ENCODE results near the gene USP36. TPM values are rescaled to one million over a fixed set of nuclear protein-coding genes. Genes with fewer than 3 reads are reported as not detected.

USP36 gene
- total and polyA plus RNA-seq, 5 donors = 16.2 to 42.9 (median 26.6) TPM

- no peak overlapping the region for H3K4me3 ChIP-seq (ENCODE audit: low read length)
- DNase-seq (peak in 1 of 3 donors; percentile 79), ATAC-seq (peak in 1 of 2 donors; percentile 54)
- no peaks in the 10 kb centered on the region for H3K27me3 ChIP-seq (ENCODE audit: control insufficient read depth, insufficient read depth)
- intact Hi-C loops (cut with DNase I) = no loop called here
- WGBS = 35% methylated on average over 8 of the region's 8 CpGs
- peak overlapping the region; percentile 30 for H3K27ac ChIP-seq (ENCODE audit: low read length)
- H3K4me1 ChIP-seq (ENCODE audit: control insufficient read depth, insufficient read depth, low read length) = peaks cover 7% of the 10 kb centered on the region
- H3K9me3 ChIP-seq (ENCODE audit: control insufficient read depth, low read length) = no peaks in the 10 kb centered on the region
Measured at GRCh38 chr17:78812855-78813254, 27.8 kb downstream of the USP36 start.

- Histone ChIP-seq H3K27ac (ENCODE audit: low read length) (no peak overlapping the region), H3K9me3 (ENCODE audit: control insufficient read depth, low read length) (no peaks in the 10 kb centered on the region), H3K4me3 (ENCODE audit: low read length) (no peak overlapping the region), H3K27me3 (ENCODE audit: control insufficient read depth, insufficient read depth) (no peaks in the 10 kb centered on the region), H3K4me1 (ENCODE audit: control insufficient read depth, insufficient read depth, low read length) (peaks cover 4% of the 10 kb centered on the region)
- DNase-seq = no peak
- 86% methylated on average over 4 of the region's 4 CpGs for WGBS
- intact Hi-C loops (cut with DNase I) = no loop called here
- ATAC-seq = no peak
Measured at GRCh38 chr17:78808163-78808562, 32.5 kb downstream of the USP36 start.

GRCh38 chr17:78806451-78806850, 34.2 kb downstream of the USP36 start:
- peak in 1 of 3 donors; percentile 42 for DNase-seq
- no peak overlapping the region for H3K27ac ChIP-seq (ENCODE audit: low read length)
- no peaks in the 10 kb centered on the region for H3K4me1 ChIP-seq (ENCODE audit: control insufficient read depth, insufficient read depth, low read length)
- no peaks in the 10 kb centered on the region for H3K9me3 ChIP-seq (ENCODE audit: control insufficient read depth, low read length)
- WGBS = 77% methylated on average over 9 of the region's 9 CpGs
- H3K27me3 ChIP-seq (ENCODE audit: control insufficient read depth, insufficient read depth) = no peaks in the 10 kb centered on the region
- no peak overlapping the region for H3K4me3 ChIP-seq (ENCODE audit: low read length)
- intact Hi-C loops (cut with DNase I) = no loop called here
- no peak for ATAC-seq

DNA sequence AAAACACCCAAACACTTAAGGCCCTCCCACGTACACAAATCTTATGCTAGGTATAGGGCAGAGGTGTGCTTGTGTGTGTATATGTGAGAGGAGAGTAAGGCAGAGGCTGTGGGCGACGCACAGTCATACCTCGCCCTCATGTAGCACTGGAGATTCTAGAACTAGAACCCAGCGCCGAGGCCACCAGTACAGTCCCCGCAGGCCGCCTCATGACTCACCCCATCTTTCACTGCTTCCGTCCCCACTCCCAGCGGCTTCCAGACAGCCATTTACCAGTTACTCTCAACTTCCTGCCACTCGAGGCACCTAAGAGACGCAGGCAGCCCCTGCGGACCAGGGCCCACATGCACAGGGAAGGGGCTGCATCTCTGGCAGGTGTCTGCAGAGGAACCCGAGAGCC, 35.3 kb downstream of the USP36 start:
- Histone ChIP-seq H3K4me1 (ENCODE audit: control insufficient read depth, insufficient read depth, low read length) (no peaks in the 10 kb centered on the region), H3K4me3 (ENCODE audit: low read length) (no peak overlapping the region), H3K9me3 (ENCODE audit: control insufficient read depth, low read length) (no peaks in the 10 kb centered on the region), H3K27ac (ENCODE audit: low read length) (no peak overlapping the region), H3K27me3 (ENCODE audit: control insufficient read depth, insufficient read depth) (no peaks in the 10 kb centered on the region)
- ATAC-seq (peak; percentile 10 to 30), DNase-seq (no peak)
- intact Hi-C loops (cut with DNase I) = no loop called here
- WGBS = 91% methylated on average over 14 of the region's 14 CpGs

- peak; percentile 38 to 84 for ATAC-seq
- intact Hi-C loops (cut with DNase I) = no loop called here
- Histone ChIP-seq H3K4me1 (ENCODE audit: control insufficient read depth, insufficient read depth, low read length) (no peaks in the 10 kb centered on the region), H3K27me3 (ENCODE audit: control insufficient read depth, insufficient read depth) (no peaks in the 10 kb centered on the region), H3K9me3 (ENCODE audit: control insufficient read depth, low read length) (no peaks in the 10 kb centered on the region), H3K4me3 (ENCODE audit: low read length) (no peak overlapping the region), H3K27ac (ENCODE audit: low read length) (no peak overlapping the region)
- no peak for DNase-seq
- WGBS = 63% methylated on average over 11 of the region's 11 CpGs
Measured at GRCh38 chr17:78804777-78805176, 35.8 kb downstream of the USP36 start.

DNA sequence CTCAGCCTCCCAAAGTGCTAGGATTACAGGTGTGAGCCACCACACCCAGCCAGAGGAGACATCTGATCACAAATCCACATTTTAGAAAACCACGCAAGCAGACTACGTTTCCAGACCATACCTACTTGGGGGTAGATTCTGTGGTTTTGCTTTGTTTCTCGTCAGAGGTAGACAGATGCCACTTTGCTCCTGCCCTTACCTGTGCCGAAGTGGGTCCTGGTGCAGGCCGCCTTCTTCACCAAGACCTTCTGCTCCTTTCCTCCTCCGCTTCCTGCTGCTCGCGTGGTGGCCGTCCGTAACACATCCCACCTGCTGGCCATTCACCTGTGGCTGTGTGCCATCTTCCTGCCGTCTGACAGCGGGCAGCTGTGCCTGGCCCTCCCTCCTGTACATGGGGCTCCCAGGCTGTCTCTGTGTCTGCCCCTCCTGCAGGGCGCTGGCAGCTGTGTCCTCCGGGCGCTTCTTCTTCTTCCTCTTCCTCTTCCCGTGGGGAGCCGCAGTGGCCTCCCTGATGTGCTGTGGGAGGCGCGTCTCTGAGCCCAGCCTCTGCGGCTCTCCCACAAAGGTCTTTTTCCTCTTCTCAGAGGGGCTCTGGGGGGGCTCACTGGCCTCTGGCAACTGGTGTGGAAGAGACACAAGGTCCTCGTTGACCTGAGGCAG, 37.3 kb downstream of the USP36 start:
- no peak for DNase-seq
- intact Hi-C loops (cut with DNase I) = no loop called here
- no peak overlapping the region for H3K27ac ChIP-seq (ENCODE audit: low read length)
- no peaks in the 10 kb centered on the region for H3K4me1 ChIP-seq (ENCODE audit: control insufficient read depth, insufficient read depth, low read length)
- ATAC-seq = peak in 1 of 2 donors; percentile 22
- H3K4me3 ChIP-seq (ENCODE audit: low read length) = no peak overlapping the region
- H3K27me3 ChIP-seq (ENCODE audit: control insufficient read depth, insufficient read depth) = no peaks in the 10 kb centered on the region
- 74% methylated on average over 21 of the region's 21 CpGs for WGBS
- H3K9me3 ChIP-seq (ENCODE audit: control insufficient read depth, low read length) = no peaks in the 10 kb centered on the region

DNA sequence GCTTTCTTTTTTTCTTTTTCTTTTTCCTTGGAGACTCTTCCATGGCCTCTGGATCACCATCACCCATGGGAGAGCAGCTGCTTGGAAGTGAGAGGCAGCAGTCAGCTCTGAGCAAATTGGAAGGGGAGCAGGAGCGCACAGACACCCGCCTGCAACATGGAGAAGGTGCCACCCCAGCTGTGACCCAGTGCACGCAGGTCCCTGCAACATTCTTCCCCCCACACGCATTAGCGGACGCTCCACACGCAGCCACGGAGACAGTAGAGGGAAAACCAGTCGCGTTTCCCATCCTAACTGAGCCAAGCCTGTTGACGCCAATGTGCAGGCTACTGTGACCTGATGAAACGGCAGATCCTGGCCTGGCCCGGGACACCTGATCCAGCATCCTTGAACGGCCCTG, 38.2 kb downstream of the USP36 start:
- WGBS = 95% methylated on average over 14 of the region's 14 CpGs
- intact Hi-C loops (cut with DNase I) = no loop called here
- no peak overlapping the region for H3K27ac ChIP-seq (ENCODE audit: low read length)
- no peaks in the 10 kb centered on the region for H3K4me1 ChIP-seq (ENCODE audit: control insufficient read depth, insufficient read depth, low read length)
- DNase-seq = no peak
- no peak for ATAC-seq
- no peaks in the 10 kb centered on the region for H3K9me3 ChIP-seq (ENCODE audit: control insufficient read depth, low read length)
- H3K4me3 ChIP-seq (ENCODE audit: low read length) = no peak overlapping the region
- no peaks in the 10 kb centered on the region for H3K27me3 ChIP-seq (ENCODE audit: control insufficient read depth, insufficient read depth)

DNA sequence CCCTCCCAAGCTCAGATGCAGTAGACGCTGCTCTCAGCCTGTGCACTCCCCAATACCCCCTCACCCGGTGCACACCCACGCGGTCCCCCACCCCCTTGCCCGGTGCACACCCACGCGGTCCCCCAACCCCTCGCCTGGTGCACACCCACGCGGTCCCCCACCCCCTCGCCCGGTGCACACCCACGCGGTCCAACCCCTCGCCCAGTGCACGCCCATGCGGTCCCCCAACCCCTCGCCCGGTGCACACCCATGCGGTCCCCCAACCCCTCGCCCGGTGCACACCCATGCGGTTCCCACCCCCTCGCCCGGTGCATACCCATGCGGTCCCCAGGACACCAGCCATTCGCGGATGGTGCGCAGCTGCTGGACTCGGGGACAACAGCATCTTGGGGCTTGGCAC, 38.6 kb downstream of the USP36 start:
- H3K4me3 ChIP-seq (ENCODE audit: low read length) = no peak overlapping the region
- DNase-seq (no peak), ATAC-seq (no peak)
- intact Hi-C loops (cut with DNase I) = no loop called here
- H3K4me1 ChIP-seq (ENCODE audit: control insufficient read depth, insufficient read depth, low read length) = no peaks in the 10 kb centered on the region
- no peak overlapping the region for H3K27ac ChIP-seq (ENCODE audit: low read length)
- H3K27me3 ChIP-seq (ENCODE audit: control insufficient read depth, insufficient read depth) = no peaks in the 10 kb centered on the region
- WGBS = 97% methylated on average over 30 of the region's 30 CpGs
- H3K9me3 ChIP-seq (ENCODE audit: control insufficient read depth, low read length) = no peaks in the 10 kb centered on the region

- no peak for ATAC-seq
- 94% methylated on average over 18 of the region's 18 CpGs for WGBS
Measured at GRCh38 chr17:78800132-78800931, 40.3 kb downstream of the USP36 start.

DNA sequence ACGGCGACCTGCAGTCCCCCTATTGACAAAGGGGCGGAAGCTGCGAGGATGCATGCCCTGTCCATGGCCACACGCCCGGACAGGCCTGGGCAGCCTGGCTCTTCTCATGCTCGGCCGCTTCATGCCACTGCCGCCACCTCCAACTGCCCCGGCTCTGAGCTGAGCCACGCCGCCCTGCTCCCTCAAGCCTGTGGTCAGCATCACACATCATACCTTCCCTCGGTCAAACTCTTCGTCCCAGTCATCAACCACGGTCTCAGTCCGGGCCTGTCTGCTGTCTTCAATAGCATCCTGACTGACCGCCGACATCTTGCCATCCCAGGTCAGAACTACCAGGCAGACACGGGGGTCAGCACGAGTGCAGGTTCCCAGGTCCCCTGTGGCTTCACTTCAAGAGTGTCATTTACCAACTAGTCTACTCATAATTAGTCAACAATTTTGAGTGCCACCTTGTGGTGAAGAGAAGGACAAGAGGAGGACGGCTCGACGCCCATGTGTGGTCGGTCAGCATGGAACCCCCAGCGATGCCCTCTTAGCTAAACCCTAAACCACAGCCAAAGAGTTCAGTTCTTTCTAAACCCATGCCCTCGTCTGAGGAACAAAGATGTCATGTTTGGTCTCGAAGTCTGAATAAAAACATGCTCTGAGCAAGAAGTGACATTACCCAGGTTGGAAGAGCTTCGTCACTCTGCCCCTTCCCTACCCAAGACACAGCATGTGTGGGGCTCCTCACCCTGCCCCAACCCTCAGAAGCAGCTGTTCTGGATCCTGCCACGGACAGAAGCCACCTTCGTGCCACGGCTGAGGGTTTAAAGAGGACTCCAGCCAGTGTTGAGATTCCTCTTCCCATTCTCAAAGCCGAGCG, 41.7 kb downstream of the USP36 start:
- no peak overlapping the region for H3K27ac ChIP-seq (ENCODE audit: low read length)
- intact Hi-C loops (cut with DNase I) = loop anchor here in 3 of 4 donors (5.0 kb wide), 2 partner anchors 302 to 307 kb away; no protein-coding TSS in a partner anchor
- DNase-seq (peak in 1 of 3 donors; percentile 66), ATAC-seq (peak; percentile 20 to 40)
- WGBS = 78% methylated on average over 33 of the region's 33 CpGs
- no peak overlapping the region for H3K4me3 ChIP-seq (ENCODE audit: low read length)
- no peaks in the 10 kb centered on the region for H3K9me3 ChIP-seq (ENCODE audit: control insufficient read depth, low read length)
- no peaks in the 10 kb centered on the region for H3K27me3 ChIP-seq (ENCODE audit: control insufficient read depth, insufficient read depth)
- peaks cover 2% of the 10 kb centered on the region for H3K4me1 ChIP-seq (ENCODE audit: control insufficient read depth, insufficient read depth, low read length)

More at GRCh38 chr17:78800132-78800931, 40.3 kb downstream of the USP36 start:
- intact Hi-C loops (cut with DNase I) = no loop called here
- peaks cover 2% of the 10 kb centered on the region for H3K4me1 ChIP-seq (ENCODE audit: control insufficient read depth, insufficient read depth, low read length)
- no peak overlapping the region for H3K27ac ChIP-seq (ENCODE audit: low read length)
- H3K9me3 ChIP-seq (ENCODE audit: control insufficient read depth, low read length) = no peaks in the 10 kb centered on the region
- H3K27me3 ChIP-seq (ENCODE audit: control insufficient read depth, insufficient read depth) = no peaks in the 10 kb centered on the region
- no peak overlapping the region for H3K4me3 ChIP-seq (ENCODE audit: low read length)
- no peak for DNase-seq
